Choroid plexus epithelial cell (primary cell): ENCODE measurements around the gene PDGFB.

ENCODE experiments used
- DNase-seq: peaks from one replicate; pipeline ENCODE4 v3.0.0-alpha.2; 2010; ENCODE audit warnings: low read depth
- H3K4me3 ChIP-seq: 2 replicates; pipeline ENCODE4 v1.5.1; 2011; ENCODE audit warnings: low read depth, mild to moderate bottlenecking, control low read depth, low read length, moderate library complexity
- CTCF ChIP-seq: conservative IDR thresholded peaks from 2 replicates; pipeline ENCODE4 v1.5.1; 2011; ENCODE audit warnings: low read depth, mild to moderate bottlenecking, control low read depth, inconsistent platforms, low read length, moderate library complexity

PDGFB gene

GRCh38 chr22:39244496-39245129 is at the start of gene PDGFB:
Gene PDGFB (minus strand): TSS chr22:39244982. CDS start chr22:39243963, 1,019 bp downstream.
- H3K4me3 ChIP-seq: peak within 1 kb of the TSS; percentile 32
- no peak for DNase-seq
- no peak for TF ChIP-seq CTCF

- DNase-seq: no peak
- TF ChIP-seq CTCF: no peak
- H3K4me3 ChIP-seq: no peak overlapping the region
Observed at GRCh38 chr22:39293766-39294368, 49.1 kb upstream of the PDGFB start.

GRCh38 chr22:39292561-39293074 is 47.8 kb upstream of the PDGFB start:
- peak; percentile 97 for DNase-seq
- no peak for TF ChIP-seq CTCF
- no peak overlapping the region for H3K4me3 ChIP-seq

- no peak overlapping the region for H3K4me3 ChIP-seq
- DNase-seq: no peak
- no peak for TF ChIP-seq CTCF
Observed at GRCh38 chr22:39292031-39292462, 47.3 kb upstream of the PDGFB start.

- no peak overlapping the region for H3K4me3 ChIP-seq
- peak; percentile 33 for TF ChIP-seq CTCF
- DNase-seq: no peak
Observed at GRCh38 chr22:39291523-39291922, 46.7 kb upstream of the PDGFB start.

GRCh38 chr22:39290724-39291161 is 46.0 kb upstream of the PDGFB start:
- TF ChIP-seq CTCF: no peak
- DNase-seq: peak; percentile 87
- H3K4me3 ChIP-seq: no peak overlapping the region
